ENCODE measurements around the gene FBXL19. TPM values are rescaled to one million over a fixed set of nuclear protein-coding genes. Genes with fewer than 3 reads are reported as not detected.

The FBXL19 gene
- total and polyA plus RNA-seq, 2 donors (not counting 1 experiment from before 2014, with no cell fraction given): 3.1 to 14.5 TPM

- Histone ChIP-seq H3K9ac (ENCODE audit: insufficient read depth, low read length) (no peak overlapping the region), H3K4me2 (ENCODE audit: extremely low read depth, insufficient read depth, low read length) (no peak overlapping the region), H3K9me3 (ENCODE audit: control insufficient read depth, insufficient read depth, low read depth, low read length) (no peaks in the 10 kb centered on the region), H3K27me3 (ENCODE audit: control insufficient read depth, insufficient read depth, low read length) (no peaks in the 10 kb centered on the region), H3K36me3 (ENCODE audit: control insufficient read depth, insufficient read depth, low read length) (peaks cover 12% of the 10 kb centered on the region), H4K20me1 (ENCODE audit: control insufficient read depth, extremely low read depth, insufficient read depth, low read length) (no peaks in the 10 kb centered on the region), H3K27ac (ENCODE audit: insufficient read depth, low read length) (no peak overlapping the region), H3K4me3 (replicated peaks in 1 of 4; ENCODE audit: control extremely low read depth in 1 of 4, insufficient read depth in 1 of 4, low read depth in 3 of 4, low read length in 4 of 4) (no peak overlapping the region), H3K4me1 (ENCODE audit: control insufficient read depth, extremely low read depth, insufficient read depth, low read length) (no peaks in the 10 kb centered on the region), H3K79me2 (ENCODE audit: control insufficient read depth, insufficient read depth, low read length) (no peaks in the 10 kb centered on the region), H2AFZ (ENCODE audit: low read length) (no peak overlapping the region)
- TF ChIP-seq EZH2 (IDR thresholded peaks at IDR 0.05; ENCODE audit: low read length, missing control alignments): no peak
- TF ChIP-seq CTCF (conservative IDR thresholded peaks at IDR 0.05 in 1 of 2, IDR thresholded peaks at IDR 0.05 in 1 of 2; ENCODE audit: low read depth in 1 of 2, low read length in 2 of 2): no peak
- peak; percentile 39 to 42 for DNase-seq (ENCODE audit: low read depth in 2 of 2)
Observed at GRCh38 chr16:30927789-30928378, 4.5 kb downstream of the FBXL19 start.

- H3K4me3 ChIP-seq (replicated peaks in 1 of 4; ENCODE audit: control extremely low read depth in 1 of 4, insufficient read depth in 1 of 4, low read depth in 3 of 4, low read length in 4 of 4): no peak overlapping the region
- no peaks in the 10 kb centered on the region for H3K79me2 ChIP-seq (ENCODE audit: control insufficient read depth, insufficient read depth, low read length)
- TF ChIP-seq EZH2 (IDR thresholded peaks at IDR 0.05; ENCODE audit: low read length, missing control alignments) (no peak), CTCF (conservative IDR thresholded peaks at IDR 0.05 in 1 of 2, IDR thresholded peaks at IDR 0.05 in 1 of 2; ENCODE audit: low read depth in 1 of 2, low read length in 2 of 2) (no peak)
Observed at GRCh38 chr16:30928390-30928789, 5.0 kb downstream of the FBXL19 start.

GRCh38 chr16:30929167-30929566, 5.8 kb downstream of the FBXL19 start:
- H3K4me2 ChIP-seq (ENCODE audit: extremely low read depth, insufficient read depth, low read length): no peak overlapping the region
- DNase-seq (ENCODE audit: low read depth in 2 of 2): no peak
- no peak overlapping the region for H3K9ac ChIP-seq (ENCODE audit: insufficient read depth, low read length)
- no peak overlapping the region for H3K27ac ChIP-seq (ENCODE audit: insufficient read depth, low read length)
- peaks cover 12% of the 10 kb centered on the region for H3K36me3 ChIP-seq (ENCODE audit: control insufficient read depth, insufficient read depth, low read length)
- no peak overlapping the region for H3K4me3 ChIP-seq (replicated peaks in 1 of 4; ENCODE audit: control extremely low read depth in 1 of 4, insufficient read depth in 1 of 4, low read depth in 3 of 4, low read length in 4 of 4)
- no peaks in the 10 kb centered on the region for H3K79me2 ChIP-seq (ENCODE audit: control insufficient read depth, insufficient read depth, low read length)
- H2AFZ ChIP-seq (ENCODE audit: low read length): no peak overlapping the region
- no peaks in the 10 kb centered on the region for H3K9me3 ChIP-seq (ENCODE audit: control insufficient read depth, insufficient read depth, low read depth, low read length)
- H4K20me1 ChIP-seq (ENCODE audit: control insufficient read depth, extremely low read depth, insufficient read depth, low read length): no peaks in the 10 kb centered on the region
- no peaks in the 10 kb centered on the region for H3K4me1 ChIP-seq (ENCODE audit: control insufficient read depth, extremely low read depth, insufficient read depth, low read length)
- TF ChIP-seq EZH2 (IDR thresholded peaks at IDR 0.05; ENCODE audit: low read length, missing control alignments): no peak
- no peak for TF ChIP-seq CTCF (conservative IDR thresholded peaks at IDR 0.05 in 1 of 2, IDR thresholded peaks at IDR 0.05 in 1 of 2; ENCODE audit: low read depth in 1 of 2, low read length in 2 of 2)
- H3K27me3 ChIP-seq (ENCODE audit: control insufficient read depth, insufficient read depth, low read length): no peaks in the 10 kb centered on the region

More at GRCh38 chr16:30928390-30928789, 5.0 kb downstream of the FBXL19 start:
- Histone ChIP-seq H4K20me1 (ENCODE audit: control insufficient read depth, extremely low read depth, insufficient read depth, low read length) (no peaks in the 10 kb centered on the region), H3K36me3 (ENCODE audit: control insufficient read depth, insufficient read depth, low read length) (peaks cover 12% of the 10 kb centered on the region), H3K4me1 (ENCODE audit: control insufficient read depth, extremely low read depth, insufficient read depth, low read length) (no peaks in the 10 kb centered on the region), H3K9ac (ENCODE audit: insufficient read depth, low read length) (no peak overlapping the region), H3K4me2 (ENCODE audit: extremely low read depth, insufficient read depth, low read length) (no peak overlapping the region), H3K27ac (ENCODE audit: insufficient read depth, low read length) (no peak overlapping the region), H3K9me3 (ENCODE audit: control insufficient read depth, insufficient read depth, low read depth, low read length) (no peaks in the 10 kb centered on the region), H2AFZ (ENCODE audit: low read length) (no peak overlapping the region), H3K27me3 (ENCODE audit: control insufficient read depth, insufficient read depth, low read length) (no peaks in the 10 kb centered on the region)
- no peak for DNase-seq (ENCODE audit: low read depth in 2 of 2)

All from fibroblast of lung (primary cell).